ENCODE results near the gene TCL1A.

The TCL1A gene

DNA sequence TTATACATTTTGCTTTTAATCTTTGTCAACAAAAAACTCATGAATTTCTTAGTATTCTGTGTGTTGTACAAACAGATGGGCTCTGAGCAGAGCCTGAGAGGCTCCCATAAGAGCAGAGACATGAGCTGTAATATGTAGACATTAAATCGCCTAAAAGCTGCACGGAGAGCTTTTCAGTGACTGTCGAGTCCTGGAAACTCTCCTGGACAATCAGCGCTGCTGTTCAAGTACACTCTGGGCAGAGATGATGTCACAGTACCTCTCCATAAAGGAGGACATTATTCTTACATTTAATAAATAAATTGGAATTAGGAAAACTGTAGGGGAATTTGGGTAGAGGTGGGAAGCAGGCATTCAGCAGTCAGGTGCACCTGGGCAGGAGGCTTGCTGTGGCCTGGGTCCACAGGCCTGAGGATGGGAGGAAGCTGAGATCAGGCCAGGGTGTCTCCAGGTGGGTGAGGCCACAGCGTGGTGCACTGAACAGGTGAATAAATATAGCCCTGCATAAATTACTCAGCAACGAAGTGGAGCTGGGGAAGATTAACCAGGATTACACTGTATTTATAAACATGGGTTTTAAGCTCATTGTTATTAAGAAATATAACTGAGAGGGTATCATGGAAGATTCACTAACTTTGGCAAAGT lies 13.3 kb upstream of the TCL1A start:
- in situ Hi-C loops (cut with HindIII; ENCODE audit: low sequenced_read_pairs), result no loop called here
- TF ChIP-seq, protein P1, sequence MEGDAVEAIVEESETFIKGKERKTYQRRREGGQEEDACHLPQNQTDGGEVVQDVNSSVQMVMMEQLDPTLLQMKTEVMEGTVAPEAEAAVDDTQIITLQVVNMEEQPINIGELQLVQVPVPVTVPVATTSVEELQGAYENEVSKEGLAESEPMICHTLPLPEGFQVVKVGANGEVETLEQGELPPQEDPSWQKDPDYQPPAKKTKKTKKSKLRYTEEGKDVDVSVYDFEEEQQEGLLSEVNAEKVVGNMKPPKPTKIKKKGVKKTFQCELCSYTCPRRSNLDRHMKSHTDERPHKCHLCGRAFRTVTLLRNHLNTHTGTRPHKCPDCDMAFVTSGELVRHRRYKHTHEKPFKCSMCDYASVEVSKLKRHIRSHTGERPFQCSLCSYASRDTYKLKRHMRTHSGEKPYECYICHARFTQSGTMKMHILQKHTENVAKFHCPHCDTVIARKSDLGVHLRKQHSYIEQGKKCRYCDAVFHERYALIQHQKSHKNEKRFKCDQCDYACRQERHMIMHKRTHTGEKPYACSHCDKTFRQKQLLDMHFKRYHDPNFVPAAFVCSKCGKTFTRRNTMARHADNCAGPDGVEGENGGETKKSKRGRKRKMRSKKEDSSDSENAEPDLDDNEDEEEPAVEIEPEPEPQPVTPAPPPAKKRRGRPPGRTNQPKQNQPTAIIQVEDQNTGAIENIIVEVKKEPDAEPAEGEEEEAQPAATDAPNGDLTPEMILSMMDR (IDR thresholded peaks at IDR 0.05; ENCODE audit: low read depth, low read length), result no peak
- no peak overlapping the region for H3K4me3 ChIP-seq (ENCODE audit: low read depth, low read length)
- DNase-seq (ENCODE audit: low read depth, low spot score), result no peak

GRCh38 chr14:95725685-95726336 lies 11.9 kb upstream of the TCL1A start:
- no peak for DNase-seq (ENCODE audit: low read depth, low spot score)
- H3K4me3 ChIP-seq (ENCODE audit: low read depth, low read length), result no peak overlapping the region
- in situ Hi-C loops (cut with HindIII; ENCODE audit: low sequenced_read_pairs), result no loop called here
- TF ChIP-seq, protein P1 (IDR thresholded peaks at IDR 0.05; ENCODE audit: low read depth, low read length), result no peak

DNA sequence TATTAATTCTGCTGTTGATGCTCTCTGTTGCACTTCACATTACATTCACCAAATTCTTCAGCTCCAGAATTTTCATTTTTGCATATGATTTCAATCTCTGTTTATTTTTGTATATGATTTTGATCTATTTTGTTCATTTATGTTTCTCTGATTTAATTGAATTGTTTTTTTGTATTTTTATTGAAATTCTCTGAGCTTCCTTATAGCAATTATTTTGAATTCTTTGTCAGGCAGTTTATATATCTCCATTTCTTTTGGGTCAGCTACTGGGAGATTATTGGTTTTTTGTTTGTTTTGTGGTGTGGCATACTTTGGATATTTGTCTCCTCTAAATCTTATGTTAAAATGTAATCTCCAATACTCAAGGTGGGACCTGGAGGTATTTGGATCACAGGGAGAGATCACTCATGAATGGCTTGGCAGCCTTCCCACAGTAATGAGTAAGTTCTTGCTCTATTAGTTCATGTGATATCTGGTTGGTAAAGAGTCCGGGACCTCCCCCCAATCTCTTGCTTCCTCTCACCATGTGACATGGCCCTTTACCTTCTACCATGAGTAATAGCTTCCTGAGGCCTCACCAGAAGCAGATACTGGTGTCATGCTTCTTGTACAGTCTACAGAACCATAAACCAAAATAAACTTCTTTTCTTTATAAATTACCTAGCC lies 8.7 kb upstream of the TCL1A start:
- in situ Hi-C loops (cut with HindIII; ENCODE audit: low sequenced_read_pairs), result no loop called here
- TF ChIP-seq, protein P1 (IDR thresholded peaks at IDR 0.05; ENCODE audit: low read depth, low read length), result no peak
- DNase-seq (ENCODE audit: low read depth, low spot score), result no peak
- no peak overlapping the region for H3K4me3 ChIP-seq (ENCODE audit: low read depth, low read length)

DNA sequence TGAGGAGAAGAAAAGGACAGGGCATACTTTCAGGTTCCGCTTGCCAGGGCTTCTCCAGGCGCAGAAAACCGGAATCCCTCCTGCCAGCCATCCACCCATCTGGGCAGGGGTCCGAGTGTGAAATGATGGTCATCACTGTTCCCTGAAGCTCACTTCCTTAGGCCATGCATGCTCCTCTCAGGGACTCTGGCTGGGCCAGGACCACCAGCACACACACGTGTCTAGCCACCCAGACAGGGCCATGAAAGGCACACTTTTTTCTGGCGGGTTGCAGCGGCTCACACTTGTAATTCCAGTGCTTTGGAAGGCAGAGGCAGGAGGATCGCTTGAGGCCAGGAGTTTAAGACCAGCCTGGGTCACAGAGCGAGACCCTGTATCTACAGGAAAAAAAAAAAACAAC lies 1.5 kb downstream of the TCL1A start:
- H3K4me3 ChIP-seq (ENCODE audit: low read depth, low read length), result no peak overlapping the region
- TF ChIP-seq, protein P1 (IDR thresholded peaks at IDR 0.05; ENCODE audit: low read depth, low read length), result no peak
- in situ Hi-C loops (cut with HindIII; ENCODE audit: low sequenced_read_pairs), result no loop called here
- no peak for DNase-seq (ENCODE audit: low read depth, low spot score)

- TF ChIP-seq, protein P1 (IDR thresholded peaks at IDR 0.05; ENCODE audit: low read depth, low read length), result no peak
- H3K4me3 ChIP-seq (ENCODE audit: low read depth, low read length), result no peak overlapping the region
- in situ Hi-C loops (cut with HindIII; ENCODE audit: low sequenced_read_pairs), result no loop called here
- DNase-seq (ENCODE audit: low read depth, low spot score), result no peak
Measured at GRCh38 chr14:95711476-95712176, 2.3 kb downstream of the TCL1A start.

DNA sequence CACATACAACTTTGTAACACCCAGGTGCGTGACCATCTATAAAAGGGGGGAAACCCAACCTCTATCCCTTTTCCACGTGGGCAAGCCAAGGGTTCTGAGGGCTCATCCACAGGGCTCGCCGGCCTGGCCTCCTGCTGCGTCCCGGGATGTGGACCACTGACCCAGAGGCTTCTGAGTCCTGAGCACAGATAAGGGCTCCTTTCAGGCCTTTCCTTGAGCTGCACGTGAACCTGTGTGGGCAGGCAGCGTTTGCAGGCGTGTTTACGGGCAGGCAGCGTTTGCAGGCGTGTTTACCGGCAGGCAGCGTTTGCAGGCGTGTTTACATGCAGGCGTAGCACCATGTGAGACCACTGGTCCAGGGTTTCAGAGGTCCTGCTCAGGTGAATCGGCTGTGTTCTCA lies 3.8 kb downstream of the TCL1A start:
- TF ChIP-seq, protein P1 (IDR thresholded peaks at IDR 0.05; ENCODE audit: low read depth, low read length), result no peak
- in situ Hi-C loops (cut with HindIII; ENCODE audit: low sequenced_read_pairs), result no loop called here
- H3K4me3 ChIP-seq (ENCODE audit: low read depth, low read length), result no peak overlapping the region
- no peak for DNase-seq (ENCODE audit: low read depth, low spot score)
